Measurements from ENCODE around the gene ASTN2.

ASTN2 gene

GRCh38 chr9:116572095-116572748 is 842.6 kb downstream of the ASTN2 start:
- no peak for DNase-seq (ENCODE audit: low read depth)

DNA sequence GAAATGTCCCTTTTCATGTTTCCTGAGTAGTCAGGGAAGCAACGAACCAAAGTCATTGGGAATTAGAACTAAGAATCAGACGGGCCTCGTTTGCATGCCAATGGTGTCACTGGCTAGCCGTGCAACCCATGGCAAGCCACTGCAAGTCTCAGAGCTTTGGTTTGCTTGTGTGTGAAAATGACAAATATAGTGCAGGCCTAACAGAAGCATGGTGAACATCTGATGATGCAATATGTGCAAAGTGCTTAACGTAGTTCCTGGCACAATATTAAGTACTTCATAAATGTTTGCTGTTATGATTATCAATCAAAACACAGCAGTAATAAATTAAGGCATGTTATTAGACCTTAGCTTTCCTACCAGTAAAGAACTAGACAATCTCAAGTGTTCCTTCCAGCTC is 845.7 kb downstream of the ASTN2 start:
- DNase-seq (ENCODE audit: low read depth), result no peak

DNA sequence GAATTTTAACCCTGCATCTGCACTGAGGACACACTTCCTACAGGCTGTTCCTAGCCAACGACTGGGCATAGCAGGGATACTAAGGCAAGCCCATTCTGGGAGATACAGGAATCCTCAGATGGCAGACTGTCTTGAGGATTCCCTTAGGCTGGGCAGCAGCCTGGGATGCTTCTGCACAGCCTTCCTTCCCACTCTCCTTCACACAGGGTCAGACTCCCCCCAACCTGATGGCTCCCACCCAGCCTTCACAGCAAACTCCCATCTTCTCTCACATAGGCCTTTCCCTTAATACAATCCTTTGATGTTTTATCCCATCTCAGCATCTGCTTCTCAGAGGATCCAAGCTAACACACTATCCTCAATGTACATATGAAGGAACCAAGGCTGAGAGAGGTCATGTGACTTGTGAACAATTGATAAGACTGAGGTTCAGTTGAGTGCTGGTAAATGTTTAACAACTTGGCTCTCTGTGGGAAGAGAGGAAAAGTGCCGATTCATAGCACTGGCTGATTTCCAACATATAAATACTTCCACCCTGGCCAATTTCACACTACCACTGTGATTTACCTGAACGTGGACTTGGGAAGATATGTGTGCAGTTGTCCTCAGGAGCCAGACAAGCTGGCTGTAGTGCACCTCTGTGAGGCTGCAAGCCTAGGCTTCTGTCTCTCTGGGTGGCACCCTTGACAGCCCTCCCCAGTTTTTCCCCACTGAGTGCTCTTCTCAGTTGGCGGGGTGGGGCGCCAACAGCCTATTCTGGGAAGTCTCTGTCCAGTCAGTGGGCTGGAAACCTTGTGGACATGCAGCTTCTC is 848.0 kb downstream of the ASTN2 start:
- DNase-seq (ENCODE audit: low read depth), result no peak

GRCh38 chr9:116565986-116566385 is 848.9 kb downstream of the ASTN2 start:
- no peak for DNase-seq (ENCODE audit: low read depth)

DNA sequence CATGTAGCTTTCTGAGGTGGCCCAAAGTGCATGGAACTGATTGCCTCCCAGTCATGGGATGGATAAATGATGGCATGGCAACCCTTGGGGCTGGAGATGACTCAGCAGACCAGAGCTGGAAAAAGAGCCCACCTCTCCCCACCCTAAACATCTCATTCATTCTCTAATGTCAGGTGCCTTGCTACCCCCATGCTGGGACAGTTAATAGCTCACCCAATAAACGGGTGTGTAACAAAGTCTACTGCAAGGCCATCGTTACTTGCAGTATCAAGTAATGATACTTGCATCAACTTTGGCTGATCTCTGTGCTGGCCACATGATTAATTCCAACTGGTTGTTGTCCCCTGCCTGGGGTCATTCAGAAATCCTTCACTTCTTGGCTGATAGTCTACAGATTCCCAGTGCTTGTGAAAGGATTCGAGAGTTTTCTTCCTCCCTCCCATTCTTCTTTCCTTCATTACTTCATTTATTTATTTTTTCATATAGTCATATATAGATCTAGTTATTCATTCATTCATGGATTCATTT is 850.5 kb downstream of the ASTN2 start:
- no peak for DNase-seq (ENCODE audit: low read depth)

GRCh38 chr9:116558818-116559540 is 855.9 kb downstream of the ASTN2 start:
- DNase-seq (ENCODE audit: low read depth), result no peak

DNA sequence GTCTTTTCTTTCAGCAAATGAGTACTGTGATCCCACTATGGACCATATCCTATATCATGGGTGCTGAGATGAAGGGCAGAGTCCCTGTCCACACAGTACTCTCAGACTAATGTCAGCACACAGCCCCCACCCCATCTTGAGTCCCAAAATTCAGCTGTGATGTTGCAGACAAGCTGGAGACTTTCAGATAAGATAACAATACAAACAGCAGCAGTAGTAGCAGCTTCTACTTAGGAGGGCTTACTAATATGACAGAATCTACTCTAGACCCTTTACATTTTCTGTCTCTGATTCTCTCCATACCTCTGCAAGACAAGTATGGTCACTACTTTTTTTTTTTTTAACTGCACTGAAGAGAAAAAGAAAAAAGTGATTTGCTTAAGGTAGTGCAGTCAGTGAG is 856.8 kb downstream of the ASTN2 start:
- no peak for DNase-seq (ENCODE audit: low read depth)

DNA sequence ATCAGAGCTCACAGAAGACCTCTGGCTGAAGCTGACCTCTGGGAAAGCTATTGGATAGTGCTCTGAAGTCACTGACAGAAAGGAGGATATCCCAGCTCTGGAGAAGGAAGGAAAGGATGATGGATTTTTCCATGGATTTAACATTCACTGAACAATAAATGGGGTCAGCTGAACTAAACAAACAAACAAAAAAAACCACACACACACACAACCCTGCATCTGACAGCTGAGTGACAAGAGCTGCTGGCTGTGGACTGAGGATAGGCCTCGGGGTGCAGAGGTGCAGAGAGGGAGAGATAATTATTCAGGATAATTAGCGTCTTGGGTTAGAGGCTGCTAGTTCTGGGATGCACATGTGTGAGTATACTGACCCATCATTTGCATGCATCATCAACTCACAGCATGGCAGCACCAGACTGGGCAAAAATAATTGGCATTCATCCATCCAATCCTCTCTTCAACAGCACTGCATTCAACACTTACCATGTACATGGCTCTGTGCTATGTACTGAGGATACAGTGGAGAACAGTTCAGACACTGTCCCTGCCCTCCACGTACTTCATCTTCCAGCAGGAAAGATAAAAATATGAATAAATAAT is 859.2 kb downstream of the ASTN2 start:
- no peak for DNase-seq (ENCODE audit: low read depth)

GRCh38 chr9:116555119-116555518 is 859.7 kb downstream of the ASTN2 start:
- DNase-seq (ENCODE audit: low read depth), result no peak

DNA sequence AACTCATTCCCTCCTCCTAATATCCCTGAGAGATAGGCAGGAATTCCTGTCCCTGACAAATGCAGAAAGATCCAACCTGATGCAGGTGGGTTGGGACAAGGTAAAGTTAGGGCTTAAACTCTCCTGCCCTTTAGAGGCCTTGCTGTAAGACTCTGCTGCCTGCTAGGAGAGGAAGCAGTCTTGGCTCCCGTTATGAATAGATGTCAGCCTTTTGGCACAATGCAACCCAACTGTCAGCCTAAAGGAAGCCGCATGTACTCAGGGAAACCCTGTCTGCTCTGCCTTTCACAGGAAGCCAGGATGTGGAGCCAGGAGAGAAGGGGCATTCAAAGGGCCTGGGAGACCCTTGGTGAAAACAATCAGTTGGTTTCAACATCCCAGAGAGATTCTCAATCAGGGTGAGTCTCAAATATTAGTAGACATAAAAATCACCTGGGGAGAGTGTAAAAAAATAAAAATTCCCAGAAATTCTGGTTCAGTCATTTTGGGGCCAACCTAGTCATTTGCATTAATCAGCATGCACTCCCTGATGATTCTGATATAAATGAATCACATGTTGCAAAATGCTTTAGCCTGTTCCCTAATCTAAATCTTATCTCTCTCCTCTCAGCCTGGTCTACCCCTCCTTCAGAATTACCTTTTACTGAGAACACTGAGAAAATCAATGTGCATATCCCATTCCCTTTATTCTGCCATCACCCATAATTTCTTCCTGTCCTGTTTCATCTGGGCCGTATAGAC is 864.0 kb downstream of the ASTN2 start:
- DNase-seq (ENCODE audit: low read depth), result no peak

DNA sequence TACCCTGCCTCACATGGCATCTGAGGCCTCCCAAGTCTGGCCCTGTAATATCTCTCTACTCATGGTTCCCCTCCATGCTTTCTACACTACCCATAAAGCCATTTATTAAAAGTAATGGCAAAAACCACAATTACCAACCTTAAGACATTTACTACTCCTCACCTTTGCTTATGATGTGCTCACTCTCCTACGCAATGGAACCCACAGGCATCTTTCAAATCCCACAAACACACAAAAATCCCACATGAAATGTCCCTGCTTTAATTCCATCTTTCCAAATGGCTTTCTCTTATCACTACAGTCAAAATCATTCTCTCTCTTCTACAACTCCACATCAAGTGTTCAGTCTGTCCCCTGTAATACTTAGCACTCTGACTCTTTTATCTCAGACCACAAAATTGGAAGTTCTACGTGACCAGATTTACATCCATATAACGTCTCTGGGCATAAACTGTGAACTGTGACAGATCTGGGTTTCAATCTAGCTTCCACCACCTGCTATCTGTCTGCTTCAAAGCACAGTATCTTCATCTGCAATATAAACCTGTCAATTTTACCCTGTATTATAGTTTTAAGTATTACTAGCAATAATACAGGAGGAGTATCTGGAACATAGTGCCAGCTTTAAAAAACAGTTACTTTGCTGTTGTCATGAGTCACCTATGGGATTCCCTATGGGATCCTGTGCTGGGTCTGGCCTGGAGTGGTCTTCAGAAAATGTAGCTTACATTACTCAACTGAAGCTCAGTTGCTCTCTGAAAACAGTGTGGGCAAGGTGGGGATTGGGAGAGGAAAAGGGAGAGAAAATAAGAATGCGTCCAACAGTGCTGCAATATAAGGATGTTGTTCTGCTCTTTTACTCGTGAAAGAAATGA is 864.8 kb downstream of the ASTN2 start:
- no peak for DNase-seq (ENCODE audit: low read depth)

DNA sequence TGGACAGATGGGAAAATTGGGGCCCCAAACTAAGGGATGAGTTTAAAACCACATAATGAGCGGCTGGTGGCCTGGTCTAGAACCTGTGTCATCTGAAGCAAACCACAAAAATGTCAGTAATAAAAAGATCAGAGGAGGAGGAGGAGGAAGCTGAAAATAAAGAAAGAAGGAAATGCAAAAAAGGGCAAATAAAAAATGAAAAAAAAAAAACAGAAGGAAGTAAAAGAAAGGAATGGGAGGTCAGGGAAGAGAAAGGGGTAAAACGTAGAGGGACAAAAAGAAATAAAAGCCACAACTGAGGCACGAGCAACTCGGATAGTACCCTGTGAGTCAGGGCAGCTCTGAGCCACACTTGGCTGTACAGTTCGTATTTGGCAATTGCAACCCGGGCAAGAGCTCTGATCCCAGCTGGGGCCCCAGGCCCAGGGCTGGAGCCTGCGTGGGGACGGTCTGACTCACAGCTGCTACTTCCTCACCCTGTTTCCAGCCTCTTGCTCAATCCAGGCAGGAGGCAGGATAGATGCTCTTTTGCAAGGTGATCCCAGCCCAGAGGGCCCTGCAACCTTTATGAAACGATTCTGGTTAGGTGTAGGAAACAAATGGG is 865.7 kb downstream of the ASTN2 start:
- DNase-seq (ENCODE audit: low read depth), result no peak

GRCh38 chr9:116547729-116548426 is 867.0 kb downstream of the ASTN2 start:
- DNase-seq (ENCODE audit: low read depth), result no peak

DNA sequence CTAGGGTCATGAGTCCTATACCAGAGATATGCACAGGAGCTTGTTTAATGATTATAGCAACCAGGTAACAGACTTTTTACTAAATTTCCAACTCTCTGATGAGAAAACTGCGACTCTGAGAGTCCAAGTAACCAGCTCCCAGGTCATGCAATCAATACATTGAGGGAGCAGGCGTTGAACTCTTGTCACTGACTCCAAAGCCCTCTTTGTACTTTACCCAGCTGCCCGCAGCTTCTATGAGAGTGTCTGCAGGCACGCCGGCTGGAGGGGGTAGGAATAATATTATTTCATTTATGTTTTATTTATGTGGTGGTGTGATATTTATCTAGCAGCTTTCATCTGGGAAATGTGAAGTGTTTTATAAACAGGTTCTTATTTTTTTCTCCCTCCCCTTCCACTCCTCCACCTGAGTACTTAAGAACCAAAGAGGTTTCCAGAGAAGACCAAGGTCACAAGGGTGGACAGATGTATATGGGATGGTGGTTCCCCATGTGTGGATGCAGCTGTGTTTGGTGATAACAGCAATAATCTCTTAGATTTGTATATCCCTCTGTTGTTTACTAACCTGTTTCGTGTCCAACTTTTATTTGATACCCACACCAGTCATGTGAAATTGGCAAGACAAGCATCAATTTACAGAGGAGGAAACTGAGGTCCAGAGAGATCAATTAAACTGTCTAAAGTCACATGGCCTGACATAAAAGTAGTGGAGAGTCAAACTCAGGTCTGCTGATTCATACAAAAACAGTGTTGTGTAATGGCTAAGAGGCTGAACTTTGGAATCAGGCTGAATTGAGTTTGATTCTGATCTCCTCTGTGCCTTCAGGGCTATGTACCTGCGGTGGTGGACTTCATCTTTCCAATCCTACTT is 867.9 kb downstream of the ASTN2 start:
- DNase-seq (ENCODE audit: low read depth), result no peak

DNA sequence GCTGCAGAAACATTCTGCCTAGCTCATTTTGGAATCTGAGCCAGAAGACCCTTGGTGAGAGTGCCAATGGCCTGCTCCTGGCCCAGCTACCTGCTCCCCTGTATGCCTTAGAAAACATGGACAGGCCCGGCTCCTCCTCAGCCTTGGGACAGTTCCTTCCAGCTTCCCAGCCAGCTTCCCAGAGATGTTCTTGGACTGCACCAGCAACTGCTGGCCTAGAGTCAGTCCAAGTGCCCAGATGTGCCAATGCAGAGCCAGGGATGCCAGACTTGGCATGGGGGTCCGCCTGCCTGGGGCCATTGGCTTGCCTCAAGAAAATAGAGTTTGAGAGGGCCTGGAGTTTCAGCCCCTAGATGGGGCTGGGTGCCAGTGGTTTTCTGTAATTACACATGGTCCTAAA is 870.0 kb downstream of the ASTN2 start:
- DNase-seq (ENCODE audit: low read depth), result no peak

DNA sequence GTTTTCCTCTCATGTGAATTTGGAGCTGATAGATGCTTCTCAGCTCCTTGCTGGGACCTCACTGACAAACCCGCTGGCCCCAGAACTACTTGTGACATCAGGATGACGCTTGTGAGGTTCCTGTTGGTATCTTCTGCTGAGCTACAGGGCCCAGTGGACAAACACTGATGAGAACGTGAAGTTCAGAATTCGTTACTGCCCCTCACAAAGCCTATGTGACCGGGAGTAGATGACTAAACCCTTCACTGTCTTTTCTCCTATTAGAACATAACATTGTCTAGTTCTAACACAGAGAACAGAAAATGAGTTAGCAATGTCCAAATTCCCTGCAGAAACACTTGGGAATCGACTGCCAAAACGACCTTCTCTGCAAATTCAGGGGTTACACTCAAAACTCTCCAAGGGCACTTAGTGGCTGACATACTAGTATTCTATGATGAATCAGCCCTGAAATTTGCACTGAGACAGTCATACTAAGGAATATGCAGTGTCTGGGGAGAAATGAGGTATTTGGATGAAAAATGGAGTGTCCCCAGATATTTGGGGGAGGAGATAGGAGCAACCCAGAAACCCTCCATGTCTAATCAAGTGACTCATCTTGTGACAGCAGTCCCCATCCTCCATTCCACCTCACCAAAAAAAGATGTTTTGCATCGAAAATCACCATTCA is 871.0 kb downstream of the ASTN2 start:
- no peak for DNase-seq (ENCODE audit: low read depth)

DNA sequence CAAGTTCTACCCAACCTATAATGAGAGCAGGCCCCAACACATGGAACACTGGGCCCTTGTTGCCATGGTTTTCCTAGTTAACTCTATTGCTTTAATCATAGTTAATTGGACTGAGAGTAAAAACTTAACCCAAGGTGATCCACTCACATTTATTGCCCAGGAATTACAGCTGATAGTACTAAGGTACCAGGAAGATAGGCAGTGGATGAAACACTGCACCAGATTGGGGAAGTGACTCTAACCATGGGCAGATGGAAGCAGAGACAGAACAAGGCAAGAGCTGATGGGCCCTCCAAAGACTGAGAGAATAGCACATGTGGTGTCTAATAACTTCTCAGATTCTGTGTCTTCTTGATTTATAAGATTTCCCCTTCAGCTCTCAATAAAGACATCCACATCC is 873.5 kb downstream of the ASTN2 start:
- no peak for DNase-seq (ENCODE audit: low read depth)

DNA sequence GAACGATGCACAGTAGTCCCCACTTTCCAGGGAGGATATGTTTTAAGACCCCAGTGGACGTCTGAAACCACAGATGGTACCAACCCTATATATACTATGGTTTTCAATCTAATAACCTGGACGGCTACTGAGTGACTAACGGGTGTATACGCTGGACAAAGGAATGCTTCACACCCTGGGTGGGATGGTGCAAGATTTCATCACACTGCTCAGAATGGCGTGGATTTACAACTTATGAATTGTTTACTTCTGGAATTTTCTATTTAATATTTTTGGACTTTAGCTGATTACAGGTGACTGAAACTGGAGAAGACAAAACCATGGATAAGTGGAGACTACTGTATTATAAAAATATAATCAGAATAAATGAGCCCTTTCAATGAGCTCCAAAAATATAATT is 875.3 kb downstream of the ASTN2 start:
- DNase-seq (ENCODE audit: low read depth), result no peak

All from stimulated activated CD8-positive, alpha-beta memory T cell treated with anti-CD3 and anti-CD28 coated beads, Interleukin-7, amount 100 ng/mL, for 24 hours (primary cell).